Measurements from ENCODE around the gene UTS2B.

UTS2B gene

DNA sequence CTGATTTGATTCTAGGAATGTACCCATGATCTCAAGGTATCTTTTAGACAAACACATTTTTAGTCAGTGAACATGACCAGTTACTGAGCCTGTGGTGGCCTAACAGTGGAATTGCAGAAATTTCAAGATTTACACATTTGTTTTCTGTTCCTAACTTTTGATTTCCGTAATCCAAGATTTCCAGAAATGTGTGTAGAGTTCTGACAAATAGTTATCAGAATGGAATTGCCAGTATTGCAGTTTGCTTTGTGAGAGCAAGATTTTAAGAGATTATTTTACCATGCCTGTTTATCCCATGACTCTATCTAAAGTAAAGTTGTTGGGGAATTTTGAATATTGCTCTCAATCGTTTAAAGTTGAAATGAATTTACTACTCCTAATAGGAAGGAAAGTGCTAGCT lies 11.7 kb upstream of the UTS2B start:
- Histone ChIP-seq H2BK12ac (ENCODE audit: low read length in 2 of 2) (no peak overlapping the region), H4K8ac (ENCODE audit: low read length) (no peak overlapping the region), H3K27me3 (ENCODE audit: control insufficient read depth in 1 of 2, insufficient read depth in 1 of 2, low read length in 2 of 2) (no peaks in the 10 kb centered on the region), H3K18ac (ENCODE audit: low read depth in 1 of 2, low read length in 2 of 2) (no peak overlapping the region), H2BK120ac (ENCODE audit: low read depth, low read length) (no peak overlapping the region), H3K36me3 (ENCODE audit: control insufficient read depth in 1 of 2, insufficient read depth in 2 of 2, low read depth in 1 of 2, low read length in 2 of 2) (no peaks in the 10 kb centered on the region), H2AK5ac (ENCODE audit: low read length, severe bottlenecking) (no peak overlapping the region), H3K79me1 (replicated peaks; ENCODE audit: low read length, poor library complexity, severe bottlenecking) (no peaks in the 10 kb centered on the region), H3K4me1 (ENCODE audit: control insufficient read depth, insufficient read depth, low read depth, low read length) (peaks cover 8% of the 10 kb centered on the region), H3K9me3 (ENCODE audit: control insufficient read depth, low read length) (no peaks in the 10 kb centered on the region), H3K4me2 (ENCODE audit: low read length, poor library complexity, severe bottlenecking) (no peak overlapping the region), H2BK5ac (ENCODE audit: low read depth, low read length, poor library complexity, severe bottlenecking) (no peak overlapping the region), H3K9ac (ENCODE audit: low read length) (peak overlapping the region; percentile 8), H3K14ac (ENCODE audit: low read length in 2 of 2) (no peak overlapping the region), H3K4me3 (ENCODE audit: insufficient read depth in 1 of 2, low read depth in 1 of 2, low read length in 2 of 2) (no peak overlapping the region), H2AFZ (ENCODE audit: low read depth, low read length) (no peak overlapping the region), H4K91ac (ENCODE audit: low read length) (no peak overlapping the region), H2BK15ac (ENCODE audit: low read depth, poor library complexity, severe bottlenecking) (no peak overlapping the region), H3K27ac (ENCODE audit: low read length, poor library complexity, severe bottlenecking) (no peak overlapping the region), H3K23ac (ENCODE audit: low read length in 2 of 2) (no peak overlapping the region), H3K4ac (ENCODE audit: low read depth in 1 of 2, low read length in 2 of 2) (no peak overlapping the region)
- WGBS, result 100% methylated on average over 1 of the region's 2 CpGs
- peak; percentile 33 for DNase-seq

DNA sequence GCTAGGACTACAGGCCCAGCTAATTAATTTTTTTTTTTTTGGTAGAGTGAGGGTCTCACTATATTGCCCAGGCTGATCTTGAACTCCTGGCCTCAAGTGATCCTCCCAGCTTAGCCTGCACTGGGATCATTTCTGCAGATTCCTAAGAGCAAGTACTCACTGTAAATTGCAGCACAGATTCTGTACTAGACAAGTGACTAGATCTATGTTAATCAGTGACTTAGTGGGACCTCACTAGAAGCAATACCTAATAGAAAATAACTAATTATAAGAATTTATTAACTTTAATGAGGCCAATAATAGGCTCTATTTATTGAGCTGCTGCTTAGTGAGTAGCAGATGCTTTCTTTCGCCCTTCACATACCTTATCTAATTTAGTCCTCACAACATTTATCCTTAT lies 10.6 kb upstream of the UTS2B start:
- Histone ChIP-seq H2AFZ (ENCODE audit: low read depth, low read length) (no peak overlapping the region), H3K27ac (ENCODE audit: low read length, poor library complexity, severe bottlenecking) (peak overlapping the region; percentile 29), H2AK5ac (ENCODE audit: low read length, severe bottlenecking) (no peak overlapping the region), H3K4me1 (ENCODE audit: control insufficient read depth, insufficient read depth, low read depth, low read length) (peaks cover 8% of the 10 kb centered on the region), H3K9ac (ENCODE audit: low read length) (no peak overlapping the region), H4K8ac (ENCODE audit: low read length) (no peak overlapping the region), H3K4ac (ENCODE audit: low read depth in 1 of 2, low read length in 2 of 2) (no peak overlapping the region), H2BK12ac (ENCODE audit: low read length in 2 of 2) (no peak overlapping the region), H4K91ac (ENCODE audit: low read length) (no peak overlapping the region), H3K23ac (ENCODE audit: low read length in 2 of 2) (no peak overlapping the region), H3K18ac (ENCODE audit: low read depth in 1 of 2, low read length in 2 of 2) (no peak overlapping the region), H3K9me3 (ENCODE audit: control insufficient read depth, low read length) (no peaks in the 10 kb centered on the region), H3K4me3 (ENCODE audit: insufficient read depth in 1 of 2, low read depth in 1 of 2, low read length in 2 of 2) (no peak overlapping the region), H2BK15ac (ENCODE audit: low read depth, poor library complexity, severe bottlenecking) (no peak overlapping the region), H3K36me3 (ENCODE audit: control insufficient read depth in 1 of 2, insufficient read depth in 2 of 2, low read depth in 1 of 2, low read length in 2 of 2) (no peaks in the 10 kb centered on the region), H3K27me3 (ENCODE audit: control insufficient read depth in 1 of 2, insufficient read depth in 1 of 2, low read length in 2 of 2) (no peaks in the 10 kb centered on the region), H3K4me2 (ENCODE audit: low read length, poor library complexity, severe bottlenecking) (no peak overlapping the region), H2BK120ac (ENCODE audit: low read depth, low read length) (no peak overlapping the region), H3K79me1 (replicated peaks; ENCODE audit: low read length, poor library complexity, severe bottlenecking) (no peaks in the 10 kb centered on the region), H3K14ac (ENCODE audit: low read length in 2 of 2) (no peak overlapping the region), H2BK5ac (ENCODE audit: low read depth, low read length, poor library complexity, severe bottlenecking) (no peak overlapping the region)
- peak; percentile 0 for DNase-seq
- no CpG with 5 or more reads among the region's 1 CpG for WGBS

DNA sequence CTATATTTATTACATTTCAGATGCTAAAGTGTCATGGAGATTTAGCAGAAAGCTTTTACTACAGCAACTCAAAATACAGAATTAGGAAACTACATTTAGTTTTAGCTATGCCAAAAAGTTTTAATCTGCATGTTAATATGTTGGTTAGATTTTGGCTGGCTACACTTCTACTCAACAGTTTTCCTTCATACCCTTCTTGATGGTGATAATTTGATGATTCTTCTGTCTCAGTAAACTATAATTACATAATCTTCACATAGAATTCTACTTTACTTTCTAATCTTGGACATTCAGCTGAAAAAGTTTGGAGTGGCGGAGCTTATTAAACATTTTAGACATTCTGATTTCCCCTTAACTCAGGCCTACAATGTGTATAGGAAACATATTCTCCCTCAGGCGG lies 10.0 kb upstream of the UTS2B start:
- Histone ChIP-seq H3K14ac (ENCODE audit: low read length in 2 of 2) (no peak overlapping the region), H3K9ac (ENCODE audit: low read length) (no peak overlapping the region), H3K4me3 (ENCODE audit: insufficient read depth in 1 of 2, low read depth in 1 of 2, low read length in 2 of 2) (no peak overlapping the region), H3K79me1 (replicated peaks; ENCODE audit: low read length, poor library complexity, severe bottlenecking) (no peaks in the 10 kb centered on the region), H2BK12ac (ENCODE audit: low read length in 2 of 2) (no peak overlapping the region), H3K18ac (ENCODE audit: low read depth in 1 of 2, low read length in 2 of 2) (no peak overlapping the region), H3K27ac (ENCODE audit: low read length, poor library complexity, severe bottlenecking) (no peak overlapping the region), H3K4me2 (ENCODE audit: low read length, poor library complexity, severe bottlenecking) (no peak overlapping the region), H3K27me3 (ENCODE audit: control insufficient read depth in 1 of 2, insufficient read depth in 1 of 2, low read length in 2 of 2) (no peaks in the 10 kb centered on the region), H2AFZ (ENCODE audit: low read depth, low read length) (no peak overlapping the region), H4K8ac (ENCODE audit: low read length) (no peak overlapping the region), H2AK5ac (ENCODE audit: low read length, severe bottlenecking) (no peak overlapping the region), H2BK120ac (ENCODE audit: low read depth, low read length) (no peak overlapping the region), H3K36me3 (ENCODE audit: control insufficient read depth in 1 of 2, insufficient read depth in 2 of 2, low read depth in 1 of 2, low read length in 2 of 2) (no peaks in the 10 kb centered on the region), H2BK5ac (ENCODE audit: low read depth, low read length, poor library complexity, severe bottlenecking) (no peak overlapping the region), H3K23ac (ENCODE audit: low read length in 2 of 2) (no peak overlapping the region), H3K9me3 (ENCODE audit: control insufficient read depth, low read length) (no peaks in the 10 kb centered on the region), H3K4me1 (ENCODE audit: control insufficient read depth, insufficient read depth, low read depth, low read length) (peaks cover 8% of the 10 kb centered on the region), H4K91ac (ENCODE audit: low read length) (no peak overlapping the region), H3K4ac (ENCODE audit: low read depth in 1 of 2, low read length in 2 of 2) (no peak overlapping the region), H2BK15ac (ENCODE audit: low read depth, poor library complexity, severe bottlenecking) (no peak overlapping the region)
- DNase-seq, result no peak
- 100% methylated on average over 1 of the region's 2 CpGs for WGBS

DNA sequence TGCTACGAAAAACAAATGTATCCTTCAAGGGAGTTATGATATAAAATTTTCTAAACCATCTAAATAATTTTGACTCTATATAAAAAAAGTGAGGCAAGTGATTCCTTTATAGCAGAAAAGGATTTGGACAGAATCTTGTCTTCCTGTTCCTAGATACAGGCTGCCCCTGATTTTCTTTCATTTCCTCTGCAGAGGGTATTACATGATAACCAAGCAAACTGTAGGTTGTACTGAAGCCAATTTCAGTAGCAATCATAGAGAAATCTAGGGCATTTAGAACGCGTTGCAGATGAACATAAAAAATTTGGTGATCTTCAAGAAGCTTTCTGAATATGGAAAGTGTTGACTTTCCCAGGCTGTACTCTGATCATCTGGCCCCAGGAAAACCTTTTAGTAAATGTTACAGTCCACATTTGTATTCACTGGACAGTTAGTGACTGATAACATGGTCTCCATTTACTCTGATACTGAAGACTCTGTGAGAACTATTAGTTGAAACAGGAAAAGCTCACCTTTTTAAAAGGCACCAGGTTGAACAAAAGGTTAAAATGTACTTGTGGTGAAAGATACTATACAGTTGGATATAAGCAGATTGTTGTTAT lies 9.1 kb upstream of the UTS2B start:
- Histone ChIP-seq H3K23ac (ENCODE audit: low read length in 2 of 2) (no peak overlapping the region), H3K4ac (ENCODE audit: low read depth in 1 of 2, low read length in 2 of 2) (no peak overlapping the region), H2BK120ac (ENCODE audit: low read depth, low read length) (no peak overlapping the region), H2BK5ac (ENCODE audit: low read depth, low read length, poor library complexity, severe bottlenecking) (no peak overlapping the region), H4K91ac (ENCODE audit: low read length) (no peak overlapping the region), H3K4me2 (ENCODE audit: low read length, poor library complexity, severe bottlenecking) (no peak overlapping the region), H3K79me1 (replicated peaks; ENCODE audit: low read length, poor library complexity, severe bottlenecking) (no peaks in the 10 kb centered on the region), H3K18ac (ENCODE audit: low read depth in 1 of 2, low read length in 2 of 2) (no peak overlapping the region), H2AFZ (ENCODE audit: low read depth, low read length) (no peak overlapping the region), H3K4me1 (ENCODE audit: control insufficient read depth, insufficient read depth, low read depth, low read length) (peaks cover 7% of the 10 kb centered on the region), H2BK12ac (ENCODE audit: low read length in 2 of 2) (no peak overlapping the region), H3K27me3 (ENCODE audit: control insufficient read depth in 1 of 2, insufficient read depth in 1 of 2, low read length in 2 of 2) (no peaks in the 10 kb centered on the region), H4K8ac (ENCODE audit: low read length) (no peak overlapping the region), H3K9ac (ENCODE audit: low read length) (peak overlapping the region; percentile 4), H3K36me3 (ENCODE audit: control insufficient read depth in 1 of 2, insufficient read depth in 2 of 2, low read depth in 1 of 2, low read length in 2 of 2) (no peaks in the 10 kb centered on the region), H3K14ac (ENCODE audit: low read length in 2 of 2) (no peak overlapping the region), H2AK5ac (ENCODE audit: low read length, severe bottlenecking) (no peak overlapping the region), H3K4me3 (ENCODE audit: insufficient read depth in 1 of 2, low read depth in 1 of 2, low read length in 2 of 2) (no peak overlapping the region), H2BK15ac (ENCODE audit: low read depth, poor library complexity, severe bottlenecking) (no peak overlapping the region), H3K27ac (ENCODE audit: low read length, poor library complexity, severe bottlenecking) (no peak overlapping the region), H3K9me3 (ENCODE audit: control insufficient read depth, low read length) (no peaks in the 10 kb centered on the region)
- WGBS, result 97% methylated on average over 2 of the region's 3 CpGs
- peak; percentile 2 for DNase-seq

All from mesenchymal stem cell (in vitro differentiated cells and primary cell).